GM12872 (cell line): ENCODE data around the gene JAKMIP2.

Source experiments
- TF ChIP-seq, protein P1 (sequence below): IDR thresholded peaks from 3 replicates; pipeline ENCODE4 v1.5.1; 2011; ENCODE audit warnings: low read depth, mild to moderate bottlenecking, low read length, moderate library complexity; ENCODE audit not compliant: insufficient read depth

JAKMIP2 gene

DNA sequence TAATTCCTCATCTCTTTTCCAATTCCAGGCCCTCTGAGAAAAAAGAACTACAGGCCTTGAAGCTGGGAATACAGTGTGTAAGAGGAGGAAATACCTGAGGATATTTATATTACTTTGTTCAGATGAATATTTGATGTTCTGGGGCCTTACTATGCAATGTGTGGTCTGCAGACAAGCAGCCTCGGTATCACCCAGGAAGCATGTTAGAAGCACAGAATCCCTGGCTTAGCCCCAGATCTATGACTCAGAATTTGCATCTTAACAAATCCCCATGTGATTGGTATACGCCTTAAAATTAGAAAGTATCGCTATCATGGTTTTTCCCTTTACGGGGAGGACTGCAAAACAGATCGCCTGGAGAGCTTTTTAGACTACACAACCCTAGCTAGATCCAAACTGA lies 121.0 kb downstream of the JAKMIP2 start:
- TF ChIP-seq, protein P1, sequence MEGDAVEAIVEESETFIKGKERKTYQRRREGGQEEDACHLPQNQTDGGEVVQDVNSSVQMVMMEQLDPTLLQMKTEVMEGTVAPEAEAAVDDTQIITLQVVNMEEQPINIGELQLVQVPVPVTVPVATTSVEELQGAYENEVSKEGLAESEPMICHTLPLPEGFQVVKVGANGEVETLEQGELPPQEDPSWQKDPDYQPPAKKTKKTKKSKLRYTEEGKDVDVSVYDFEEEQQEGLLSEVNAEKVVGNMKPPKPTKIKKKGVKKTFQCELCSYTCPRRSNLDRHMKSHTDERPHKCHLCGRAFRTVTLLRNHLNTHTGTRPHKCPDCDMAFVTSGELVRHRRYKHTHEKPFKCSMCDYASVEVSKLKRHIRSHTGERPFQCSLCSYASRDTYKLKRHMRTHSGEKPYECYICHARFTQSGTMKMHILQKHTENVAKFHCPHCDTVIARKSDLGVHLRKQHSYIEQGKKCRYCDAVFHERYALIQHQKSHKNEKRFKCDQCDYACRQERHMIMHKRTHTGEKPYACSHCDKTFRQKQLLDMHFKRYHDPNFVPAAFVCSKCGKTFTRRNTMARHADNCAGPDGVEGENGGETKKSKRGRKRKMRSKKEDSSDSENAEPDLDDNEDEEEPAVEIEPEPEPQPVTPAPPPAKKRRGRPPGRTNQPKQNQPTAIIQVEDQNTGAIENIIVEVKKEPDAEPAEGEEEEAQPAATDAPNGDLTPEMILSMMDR: no peak

DNA sequence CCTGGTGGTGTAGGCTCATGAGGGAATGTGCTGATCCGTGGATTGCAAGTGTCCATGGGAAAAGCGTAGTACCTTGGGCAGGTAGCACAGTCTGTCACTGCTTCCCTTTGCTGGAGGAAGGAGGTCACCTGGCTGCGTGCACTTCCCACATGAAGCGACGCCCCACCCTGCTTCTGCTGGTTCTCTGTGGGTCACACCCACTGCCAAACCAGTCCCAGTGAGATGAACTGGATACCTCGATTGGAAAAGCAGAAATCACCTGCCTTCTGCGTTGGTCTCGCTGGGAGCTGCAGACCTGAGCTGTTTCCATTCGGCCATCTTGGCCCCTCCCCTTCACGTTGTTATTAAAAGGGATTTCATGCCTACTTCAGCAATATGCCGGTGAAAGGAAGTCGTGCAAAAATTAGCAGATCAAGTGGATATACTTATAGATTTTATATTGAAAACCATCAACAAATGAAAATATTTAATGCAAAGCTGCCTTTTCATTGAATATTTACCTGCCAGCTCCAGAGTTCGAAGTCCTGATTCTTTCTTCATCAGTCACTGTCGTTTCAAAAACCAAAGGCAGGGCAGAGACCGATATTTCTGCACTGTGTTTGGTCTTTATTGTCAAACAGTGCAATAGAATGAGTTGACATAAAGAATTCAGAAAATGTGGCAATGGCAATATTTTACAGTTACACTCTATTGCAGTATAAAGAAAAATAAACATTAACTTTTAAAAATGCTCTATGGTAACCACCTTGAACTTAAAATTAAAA lies 123.2 kb downstream of the JAKMIP2 start:
- TF ChIP-seq, protein P1: no peak

DNA sequence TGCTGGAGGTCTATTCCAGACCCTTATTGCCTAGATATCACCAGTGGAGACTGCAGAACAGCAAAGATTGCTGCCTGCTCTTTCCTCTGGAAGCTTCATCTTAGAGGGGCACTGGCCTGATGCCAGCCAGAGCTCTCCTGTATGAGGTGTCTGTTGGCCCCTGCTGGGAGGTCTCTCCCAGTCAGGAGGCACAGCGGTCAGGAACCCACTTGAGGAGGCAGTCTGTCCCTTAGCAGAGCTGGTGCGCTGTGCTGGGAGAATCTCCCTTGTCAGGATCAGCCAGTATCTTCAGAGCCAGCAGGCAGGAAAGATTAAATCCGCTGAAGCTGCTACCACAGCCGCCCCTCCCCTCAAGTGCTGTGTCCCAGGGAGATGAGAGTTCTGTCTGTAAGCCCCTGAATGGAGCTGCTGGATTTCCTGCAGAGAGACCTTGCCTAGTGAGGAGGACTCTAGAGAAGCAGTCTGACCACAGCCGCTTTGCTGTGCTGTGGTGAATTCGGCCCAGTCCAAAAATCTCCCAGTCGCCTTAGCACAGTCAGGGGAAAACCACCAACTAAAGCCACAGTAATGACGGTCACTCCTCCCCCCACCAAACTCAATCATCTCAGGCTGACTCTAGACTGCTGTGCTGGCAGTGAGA lies 124.1 kb downstream of the JAKMIP2 start:
- TF ChIP-seq, protein P1: no peak

DNA sequence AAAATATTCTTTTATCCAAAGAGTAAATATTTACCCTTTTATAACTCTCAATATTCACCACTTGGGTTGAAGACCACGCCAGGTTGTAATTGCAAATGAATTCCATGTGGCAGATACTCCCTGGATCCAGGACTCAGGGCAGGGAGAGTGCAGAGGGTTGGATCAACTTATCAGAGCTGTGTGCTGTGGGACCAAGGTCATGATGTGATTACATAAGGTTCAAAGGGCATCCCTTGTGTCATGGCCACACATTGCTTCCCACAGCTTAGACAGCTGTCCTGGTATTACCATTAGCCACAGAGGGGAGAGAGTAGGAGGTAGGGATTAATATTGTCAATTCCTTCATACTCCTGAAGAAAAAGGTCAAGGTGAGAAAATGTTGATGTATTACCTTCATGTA lies 133.9 kb downstream of the JAKMIP2 start:
- TF ChIP-seq, protein P1: no peak

DNA sequence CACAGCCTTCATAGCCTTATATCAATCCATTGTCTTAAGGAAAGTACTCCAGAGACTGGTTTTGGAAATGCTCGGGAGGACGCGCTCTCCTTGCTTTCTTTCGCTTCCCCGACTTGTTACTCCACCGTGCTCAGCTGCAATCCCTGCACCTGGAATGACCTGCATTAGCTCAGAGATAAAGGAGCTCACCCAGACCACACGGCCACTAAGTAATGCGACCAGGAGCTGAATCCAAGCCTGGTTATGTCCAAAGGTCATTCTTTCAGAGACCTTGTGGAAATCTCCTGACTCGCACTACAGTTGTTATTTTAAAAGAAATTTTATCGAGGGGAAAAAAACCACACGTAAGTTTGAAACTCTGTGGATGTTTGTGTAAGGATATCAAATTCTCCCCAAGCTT lies 137.3 kb downstream of the JAKMIP2 start:
- TF ChIP-seq, protein P1: no peak

DNA sequence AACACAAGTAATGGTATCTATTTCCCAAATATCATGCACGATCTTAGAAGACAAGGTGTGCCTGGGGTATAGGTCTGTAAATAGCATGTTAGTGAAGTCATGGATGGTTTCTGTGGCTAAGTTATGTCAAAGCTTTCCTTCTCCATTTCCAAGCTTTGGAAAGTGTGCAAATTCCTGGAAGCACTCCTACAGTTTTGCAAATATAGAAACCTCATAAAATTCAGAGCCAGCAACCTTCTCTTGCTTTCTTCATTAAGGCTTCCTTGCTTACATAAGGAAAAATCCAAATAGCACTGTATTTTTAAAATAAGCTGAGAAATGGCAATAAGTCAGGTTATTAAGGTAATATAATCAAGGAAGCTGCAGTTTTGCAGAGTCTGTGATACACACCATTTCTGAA lies 138.1 kb downstream of the JAKMIP2 start:
- TF ChIP-seq, protein P1: no peak

DNA sequence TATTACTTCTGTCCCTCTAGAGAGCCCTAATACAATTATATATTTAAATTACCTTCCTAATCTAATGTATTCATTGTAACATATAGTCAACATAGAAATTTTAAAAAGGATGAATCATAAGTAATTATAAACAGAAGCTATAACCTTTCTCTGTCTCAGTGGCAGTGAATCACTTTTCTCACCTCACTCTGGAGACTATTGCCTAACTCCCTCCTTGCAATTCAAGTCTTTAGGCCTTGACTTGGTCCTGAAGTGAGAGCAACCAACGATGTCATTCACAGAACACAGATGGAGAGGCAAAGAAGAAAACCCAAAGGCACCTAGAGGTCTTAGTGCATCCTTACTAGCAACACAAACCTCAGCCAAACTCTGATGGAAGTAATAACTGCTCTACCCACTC lies 139.4 kb downstream of the JAKMIP2 start:
- TF ChIP-seq, protein P1: no peak
